ENCODE data around the gene SEC24D.

DNA sequence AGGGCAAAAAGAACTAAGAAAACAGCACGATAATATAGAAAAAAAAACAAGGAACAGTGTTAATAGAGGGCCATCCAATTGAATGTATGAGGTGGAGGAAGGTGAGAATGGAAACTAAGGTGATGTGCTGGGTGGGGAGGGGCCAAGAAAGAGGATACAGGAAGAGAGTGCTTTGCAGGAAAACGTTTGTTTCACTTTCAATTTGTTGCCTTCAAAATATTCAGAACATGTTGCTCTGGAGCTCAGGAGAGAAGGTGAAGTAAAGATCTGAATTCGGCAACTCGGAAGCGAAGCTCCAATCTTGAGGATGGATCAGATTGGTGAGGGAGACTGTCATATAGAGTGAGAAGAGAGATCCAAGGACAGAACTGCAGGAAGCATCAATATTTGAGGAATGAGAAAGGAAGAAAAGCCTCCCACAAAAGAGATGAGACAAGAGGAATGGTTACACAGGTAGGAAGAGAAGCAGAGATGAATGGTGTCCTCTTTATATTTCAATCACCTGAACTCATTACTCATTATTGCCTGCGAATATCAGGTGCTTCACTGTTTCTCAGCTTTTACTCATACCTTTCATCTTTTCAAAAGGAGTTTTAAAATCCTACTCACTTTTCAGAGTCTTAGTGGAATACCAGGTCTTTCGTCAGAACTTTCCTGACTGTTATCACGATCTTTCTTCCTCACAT lies 14.7 kb upstream of the SEC24D start:
- no peak; the same call in 1 of the 2 replicates for TF ChIP-seq POLR2AphosphoS5 (IDR thresholded peaks at IDR 0.05; ENCODE audit: low read depth)
- TF ChIP-seq, protein P1, sequence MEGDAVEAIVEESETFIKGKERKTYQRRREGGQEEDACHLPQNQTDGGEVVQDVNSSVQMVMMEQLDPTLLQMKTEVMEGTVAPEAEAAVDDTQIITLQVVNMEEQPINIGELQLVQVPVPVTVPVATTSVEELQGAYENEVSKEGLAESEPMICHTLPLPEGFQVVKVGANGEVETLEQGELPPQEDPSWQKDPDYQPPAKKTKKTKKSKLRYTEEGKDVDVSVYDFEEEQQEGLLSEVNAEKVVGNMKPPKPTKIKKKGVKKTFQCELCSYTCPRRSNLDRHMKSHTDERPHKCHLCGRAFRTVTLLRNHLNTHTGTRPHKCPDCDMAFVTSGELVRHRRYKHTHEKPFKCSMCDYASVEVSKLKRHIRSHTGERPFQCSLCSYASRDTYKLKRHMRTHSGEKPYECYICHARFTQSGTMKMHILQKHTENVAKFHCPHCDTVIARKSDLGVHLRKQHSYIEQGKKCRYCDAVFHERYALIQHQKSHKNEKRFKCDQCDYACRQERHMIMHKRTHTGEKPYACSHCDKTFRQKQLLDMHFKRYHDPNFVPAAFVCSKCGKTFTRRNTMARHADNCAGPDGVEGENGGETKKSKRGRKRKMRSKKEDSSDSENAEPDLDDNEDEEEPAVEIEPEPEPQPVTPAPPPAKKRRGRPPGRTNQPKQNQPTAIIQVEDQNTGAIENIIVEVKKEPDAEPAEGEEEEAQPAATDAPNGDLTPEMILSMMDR (conservative IDR thresholded peaks at IDR 0.05; ENCODE audit: low read depth in 2 of 2), result no peak
- TF ChIP-seq, protein P2, sequence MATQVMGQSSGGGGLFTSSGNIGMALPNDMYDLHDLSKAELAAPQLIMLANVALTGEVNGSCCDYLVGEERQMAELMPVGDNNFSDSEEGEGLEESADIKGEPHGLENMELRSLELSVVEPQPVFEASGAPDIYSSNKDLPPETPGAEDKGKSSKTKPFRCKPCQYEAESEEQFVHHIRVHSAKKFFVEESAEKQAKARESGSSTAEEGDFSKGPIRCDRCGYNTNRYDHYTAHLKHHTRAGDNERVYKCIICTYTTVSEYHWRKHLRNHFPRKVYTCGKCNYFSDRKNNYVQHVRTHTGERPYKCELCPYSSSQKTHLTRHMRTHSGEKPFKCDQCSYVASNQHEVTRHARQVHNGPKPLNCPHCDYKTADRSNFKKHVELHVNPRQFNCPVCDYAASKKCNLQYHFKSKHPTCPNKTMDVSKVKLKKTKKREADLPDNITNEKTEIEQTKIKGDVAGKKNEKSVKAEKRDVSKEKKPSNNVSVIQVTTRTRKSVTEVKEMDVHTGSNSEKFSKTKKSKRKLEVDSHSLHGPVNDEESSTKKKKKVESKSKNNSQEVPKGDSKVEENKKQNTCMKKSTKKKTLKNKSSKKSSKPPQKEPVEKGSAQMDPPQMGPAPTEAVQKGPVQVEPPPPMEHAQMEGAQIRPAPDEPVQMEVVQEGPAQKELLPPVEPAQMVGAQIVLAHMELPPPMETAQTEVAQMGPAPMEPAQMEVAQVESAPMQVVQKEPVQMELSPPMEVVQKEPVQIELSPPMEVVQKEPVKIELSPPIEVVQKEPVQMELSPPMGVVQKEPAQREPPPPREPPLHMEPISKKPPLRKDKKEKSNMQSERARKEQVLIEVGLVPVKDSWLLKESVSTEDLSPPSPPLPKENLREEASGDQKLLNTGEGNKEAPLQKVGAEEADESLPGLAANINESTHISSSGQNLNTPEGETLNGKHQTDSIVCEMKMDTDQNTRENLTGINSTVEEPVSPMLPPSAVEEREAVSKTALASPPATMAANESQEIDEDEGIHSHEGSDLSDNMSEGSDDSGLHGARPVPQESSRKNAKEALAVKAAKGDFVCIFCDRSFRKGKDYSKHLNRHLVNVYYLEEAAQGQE (IDR thresholded peaks at IDR 0.05; ENCODE audit: unreplicated experiment), result no peak
- TF ChIP-seq JUNB (IDR thresholded peaks at IDR 0.05; ENCODE audit: unreplicated experiment), result no peak
- TF ChIP-seq EZH2 (IDR thresholded peaks at IDR 0.05; ENCODE audit: low read depth, unreplicated experiment), result no peak
- TF ChIP-seq, protein P3, sequence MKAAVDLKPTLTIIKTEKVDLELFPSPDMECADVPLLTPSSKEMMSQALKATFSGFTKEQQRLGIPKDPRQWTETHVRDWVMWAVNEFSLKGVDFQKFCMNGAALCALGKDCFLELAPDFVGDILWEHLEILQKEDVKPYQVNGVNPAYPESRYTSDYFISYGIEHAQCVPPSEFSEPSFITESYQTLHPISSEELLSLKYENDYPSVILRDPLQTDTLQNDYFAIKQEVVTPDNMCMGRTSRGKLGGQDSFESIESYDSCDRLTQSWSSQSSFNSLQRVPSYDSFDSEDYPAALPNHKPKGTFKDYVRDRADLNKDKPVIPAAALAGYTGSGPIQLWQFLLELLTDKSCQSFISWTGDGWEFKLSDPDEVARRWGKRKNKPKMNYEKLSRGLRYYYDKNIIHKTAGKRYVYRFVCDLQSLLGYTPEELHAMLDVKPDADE (IDR thresholded peaks at IDR 0.05), result no peak
- TF ChIP-seq EZH2phosphoT487 (IDR thresholded peaks at IDR 0.05; ENCODE audit: unreplicated experiment), result no peak
- no peak for TF ChIP-seq CREB1 (CRISPR knock-in tag; IDR thresholded peaks at IDR 0.05; ENCODE audit: low read depth)
- TF ChIP-seq ZNF331 (CRISPR knock-in tag; IDR thresholded peaks at IDR 0.05; ENCODE audit: low read depth), result no peak
- no peak for TF ChIP-seq NANOG (IDR thresholded peaks at IDR 0.05; ENCODE audit: borderline replicate concordance)
- no peak for TF ChIP-seq STAT1 (IDR thresholded peaks at IDR 0.05; ENCODE audit: unreplicated experiment)
- TF ChIP-seq ZNF114 (CRISPR knock-in tag; IDR thresholded peaks at IDR 0.05), result no peak
- TF ChIP-seq, protein P4, sequence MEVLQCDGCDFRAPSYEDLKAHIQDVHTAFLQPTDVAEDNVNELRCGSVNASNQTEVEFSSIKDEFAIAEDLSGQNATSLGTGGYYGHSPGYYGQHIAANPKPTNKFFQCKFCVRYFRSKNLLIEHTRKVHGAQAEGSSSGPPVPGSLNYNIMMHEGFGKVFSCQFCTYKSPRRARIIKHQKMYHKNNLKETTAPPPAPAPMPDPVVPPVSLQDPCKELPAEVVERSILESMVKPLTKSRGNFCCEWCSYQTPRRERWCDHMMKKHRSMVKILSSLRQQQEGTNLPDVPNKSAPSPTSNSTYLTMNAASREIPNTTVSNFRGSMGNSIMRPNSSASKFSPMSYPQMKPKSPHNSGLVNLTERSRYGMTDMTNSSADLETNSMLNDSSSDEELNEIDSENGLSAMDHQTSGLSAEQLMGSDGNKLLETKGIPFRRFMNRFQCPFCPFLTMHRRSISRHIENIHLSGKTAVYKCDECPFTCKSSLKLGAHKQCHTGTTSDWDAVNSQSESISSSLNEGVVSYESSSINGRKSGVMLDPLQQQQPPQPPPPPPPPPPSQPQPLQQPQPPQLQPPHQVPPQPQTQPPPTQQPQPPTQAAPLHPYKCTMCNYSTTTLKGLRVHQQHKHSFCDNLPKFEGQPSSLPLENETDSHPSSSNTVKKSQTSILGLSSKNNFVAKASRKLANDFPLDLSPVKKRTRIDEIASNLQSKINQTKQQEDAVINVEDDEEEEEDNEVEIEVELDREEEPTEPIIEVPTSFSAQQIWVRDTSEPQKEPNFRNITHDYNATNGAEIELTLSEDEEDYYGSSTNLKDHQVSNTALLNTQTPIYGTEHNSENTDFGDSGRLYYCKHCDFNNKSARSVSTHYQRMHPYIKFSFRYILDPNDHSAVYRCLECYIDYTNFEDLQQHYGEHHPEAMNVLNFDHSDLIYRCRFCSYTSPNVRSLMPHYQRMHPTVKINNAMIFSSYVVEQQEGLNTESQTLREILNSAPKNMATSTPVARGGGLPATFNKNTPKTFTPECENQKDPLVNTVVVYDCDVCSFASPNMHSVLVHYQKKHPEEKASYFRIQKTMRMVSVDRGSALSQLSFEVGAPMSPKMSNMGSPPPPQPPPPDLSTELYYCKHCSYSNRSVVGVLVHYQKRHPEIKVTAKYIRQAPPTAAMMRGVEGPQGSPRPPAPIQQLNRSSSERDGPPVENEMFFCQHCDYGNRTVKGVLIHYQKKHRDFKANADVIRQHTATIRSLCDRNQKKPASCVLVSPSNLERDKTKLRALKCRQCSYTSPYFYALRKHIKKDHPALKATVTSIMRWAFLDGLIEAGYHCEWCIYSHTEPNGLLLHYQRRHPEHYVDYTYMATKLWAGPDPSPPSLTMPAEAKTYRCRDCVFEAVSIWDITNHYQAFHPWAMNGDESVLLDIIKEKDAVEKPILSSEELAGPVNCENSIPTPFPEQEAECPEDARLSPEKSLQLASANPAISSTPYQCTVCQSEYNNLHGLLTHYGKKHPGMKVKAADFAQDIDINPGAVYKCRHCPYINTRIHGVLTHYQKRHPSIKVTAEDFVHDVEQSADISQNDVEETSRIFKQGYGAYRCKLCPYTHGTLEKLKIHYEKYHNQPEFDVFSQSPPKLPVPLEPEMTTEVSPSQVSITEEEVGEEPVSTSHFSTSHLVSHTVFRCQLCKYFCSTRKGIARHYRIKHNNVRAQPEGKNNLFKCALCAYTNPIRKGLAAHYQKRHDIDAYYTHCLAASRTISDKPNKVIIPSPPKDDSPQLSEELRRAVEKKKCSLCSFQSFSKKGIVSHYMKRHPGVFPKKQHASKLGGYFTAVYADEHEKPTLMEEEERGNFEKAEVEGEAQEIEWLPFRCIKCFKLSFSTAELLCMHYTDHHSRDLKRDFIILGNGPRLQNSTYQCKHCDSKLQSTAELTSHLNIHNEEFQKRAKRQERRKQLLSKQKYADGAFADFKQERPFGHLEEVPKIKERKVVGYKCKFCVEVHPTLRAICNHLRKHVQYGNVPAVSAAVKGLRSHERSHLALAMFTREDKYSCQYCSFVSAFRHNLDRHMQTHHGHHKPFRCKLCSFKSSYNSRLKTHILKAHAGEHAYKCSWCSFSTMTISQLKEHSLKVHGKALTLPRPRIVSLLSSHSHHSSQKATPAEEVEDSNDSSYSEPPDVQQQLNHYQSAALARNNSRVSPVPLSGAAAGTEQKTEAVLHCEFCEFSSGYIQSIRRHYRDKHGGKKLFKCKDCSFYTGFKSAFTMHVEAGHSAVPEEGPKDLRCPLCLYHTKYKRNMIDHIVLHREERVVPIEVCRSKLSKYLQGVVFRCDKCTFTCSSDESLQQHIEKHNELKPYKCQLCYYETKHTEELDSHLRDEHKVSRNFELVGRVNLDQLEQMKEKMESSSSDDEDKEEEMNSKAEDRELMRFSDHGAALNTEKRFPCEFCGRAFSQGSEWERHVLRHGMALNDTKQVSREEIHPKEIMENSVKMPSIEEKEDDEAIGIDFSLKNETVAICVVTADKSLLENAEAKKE (CRISPR knock-in tag; IDR thresholded peaks at IDR 0.05), result no peak
